Lower lobe of right lung (tissue), 2 donors: ENCODE data around the gene NR3C1. TPM values are rescaled to one million over a fixed set of nuclear protein-coding genes. Genes with fewer than 3 reads are reported as not detected.

Experiments used
- ATAC-seq, 2 donors: fragments of 200-7000 bp; cut with Tn5 transposase; one replicate each; pipeline ENCODE4 v1.9.1; 2020 to 2022; ENCODE audit warnings: mild to moderate bottlenecking in 2 of 2, moderate library complexity in 2 of 2
- DNase-seq: peaks from one replicate; pipeline ENCODE4 v3.0.0-alpha.2; 2020
- H3K27ac ChIP-seq: fragments of 200-600 bp; one replicate; pipeline ENCODE4 v1.8.0; 2022
- H3K27me3 ChIP-seq: fragments of 200-600 bp; one replicate; pipeline ENCODE4 v1.8.0; 2022; ENCODE audit warnings: low read depth
- H3K36me3 ChIP-seq: fragments of 200-600 bp; one replicate; pipeline ENCODE4 v1.8.0; 2022; ENCODE audit warnings: mild to moderate bottlenecking
- H3K4me1 ChIP-seq: fragments of 200-600 bp; one replicate; pipeline ENCODE4 v1.8.0; 2022
- H3K4me3 ChIP-seq: fragments of 200-600 bp; one replicate; pipeline ENCODE4 v1.8.0; 2022; ENCODE audit warnings: mild to moderate bottlenecking
- H3K9me3 ChIP-seq: fragments of 200-600 bp; one replicate; pipeline ENCODE4 v1.8.0; 2022
- CTCF ChIP-seq: fragments of 200-600 bp; IDR thresholded peaks from one replicate; pipeline ENCODE4 v1.8.0; 2022; ENCODE audit warnings: antibody characterized with exemption, mild to moderate bottlenecking
- intact Hi-C: fragments of 100-400 bp; cut with DNase I; formaldehyde crosslinking; loops from one replicate; pipeline ENCODE4 v1.11.0; 2022
- total RNA-seq: library from RNA; stranded (reverse); fragmentation: NEBNext Ultra II Directional; extraction: Animal tissue kit (Norgen Biotek cat#: 25700); gene quantifications from one replicate; pipeline ENCODE4 v1.2.1, GENCODE V29; 2021
- donor health status: DM: no; HTN: yes; CAD: no; lungs with severe emphysema.

The NR3C1 gene
- total RNA-seq, 1 donor from 2014 or later = 110 TPM

DNA sequence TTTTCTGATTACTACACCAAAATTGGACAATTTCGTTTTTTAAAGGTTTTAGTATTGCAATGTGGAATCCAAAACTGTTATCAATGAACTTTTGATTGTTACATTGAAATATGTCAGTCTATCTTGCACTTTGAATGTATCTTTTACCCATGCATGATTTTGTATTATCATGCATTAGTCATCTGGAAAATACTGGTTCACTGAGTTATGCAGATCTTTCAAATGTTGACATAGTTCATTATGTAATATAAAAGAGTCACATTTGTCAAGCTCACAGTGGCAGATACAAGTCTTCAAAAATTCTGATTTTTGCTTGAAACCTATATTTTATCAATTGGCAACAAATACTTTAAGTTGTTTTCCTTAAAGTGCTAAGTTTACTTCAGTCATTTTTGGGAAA, 85.2 kb downstream of the NR3C1 start:
- H3K27me3 ChIP-seq = no peaks in the 10 kb centered on the region
- DNase-seq (no peak), ATAC-seq (no peak)
- H3K27ac ChIP-seq = no peak overlapping the region
- H3K36me3 ChIP-seq = no peaks in the 10 kb centered on the region
- peaks cover 85% of the 10 kb centered on the region for H3K4me1 ChIP-seq
- intact Hi-C loops = no loop called here
- no peak overlapping the region for H3K4me3 ChIP-seq
- no peak for TF ChIP-seq CTCF
- H3K9me3 ChIP-seq = no peaks in the 10 kb centered on the region

DNA sequence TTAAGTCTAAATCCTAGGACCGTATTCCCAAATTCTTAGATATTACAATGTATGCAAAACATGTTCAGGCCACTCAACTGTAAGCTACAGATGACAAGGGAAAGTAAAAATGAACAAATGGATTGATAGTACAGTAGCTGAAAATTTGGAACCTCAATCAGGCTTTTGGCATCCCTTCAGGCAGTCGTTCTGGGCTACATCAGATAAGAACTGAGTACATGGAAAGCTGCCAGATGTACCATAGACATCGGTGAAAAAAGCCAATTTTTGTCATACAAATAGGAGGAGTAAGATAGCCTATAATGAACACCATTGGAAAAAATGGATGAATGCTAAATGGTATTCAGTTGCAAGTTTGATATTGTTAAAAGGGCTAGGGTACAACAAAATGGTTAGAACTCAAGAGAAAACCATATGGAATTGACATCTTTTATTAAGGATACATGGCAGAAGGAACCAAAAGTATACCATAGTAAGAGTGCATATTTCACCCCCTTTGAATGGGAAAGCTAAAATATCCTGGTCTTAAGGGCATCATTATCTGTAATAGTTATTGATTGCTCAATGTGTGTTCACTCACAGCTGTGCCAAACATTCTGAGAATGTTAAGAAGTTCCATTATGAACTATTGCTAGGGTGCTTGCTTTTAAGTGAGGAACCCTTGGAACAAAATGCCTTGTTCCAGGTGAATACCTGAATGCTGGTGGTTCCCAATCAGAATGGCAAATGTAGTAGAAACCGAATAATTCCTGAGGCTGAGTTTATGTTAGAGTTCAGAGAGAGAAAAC, 86.4 kb downstream of the NR3C1 start:
- no peaks in the 10 kb centered on the region for H3K27me3 ChIP-seq
- H3K9me3 ChIP-seq = no peaks in the 10 kb centered on the region
- ATAC-seq = peak; percentile 51 to 69
- peaks cover 75% of the 10 kb centered on the region for H3K4me1 ChIP-seq
- no peak overlapping the region for H3K27ac ChIP-seq
- intact Hi-C loops = no loop called here
- H3K4me3 ChIP-seq = no peak overlapping the region
- no peak for TF ChIP-seq CTCF
- H3K36me3 ChIP-seq = peaks cover 7% of the 10 kb centered on the region
- no peak for DNase-seq

GRCh38 chr5:143316337-143316736, 87.1 kb downstream of the NR3C1 start:
- DNase-seq (no peak), ATAC-seq (no peak)
- peaks cover 68% of the 10 kb centered on the region for H3K4me1 ChIP-seq
- H3K27me3 ChIP-seq = no peaks in the 10 kb centered on the region
- H3K27ac ChIP-seq = no peak overlapping the region
- intact Hi-C loops = no loop called here
- peaks cover 14% of the 10 kb centered on the region for H3K36me3 ChIP-seq
- no peak overlapping the region for H3K4me3 ChIP-seq
- no peak for TF ChIP-seq CTCF
- no peaks in the 10 kb centered on the region for H3K9me3 ChIP-seq

DNA sequence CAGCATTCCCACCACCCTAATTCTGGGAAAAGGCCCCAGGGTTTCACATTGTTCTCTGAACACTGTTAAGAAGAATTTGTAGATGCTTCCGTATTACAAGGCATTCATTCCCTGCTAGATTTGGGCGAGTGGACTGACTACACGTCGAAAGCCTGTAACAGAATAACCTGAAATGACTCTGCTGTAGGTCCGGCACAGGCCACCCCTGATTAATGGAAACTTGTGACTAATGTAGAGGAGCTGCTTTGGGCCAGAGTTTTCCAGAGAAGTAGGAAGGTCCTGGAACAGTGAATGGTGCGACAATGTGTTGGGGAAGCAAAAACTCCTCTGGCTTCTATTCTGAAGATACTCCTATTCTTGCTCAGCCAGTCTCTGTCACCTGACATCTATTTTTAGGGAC, 87.6 kb downstream of the NR3C1 start:
- Histone ChIP-seq H3K36me3 (peaks cover 18% of the 10 kb centered on the region), H3K4me3 (no peak overlapping the region), H3K4me1 (peaks cover 68% of the 10 kb centered on the region), H3K27me3 (no peaks in the 10 kb centered on the region), H3K27ac (no peak overlapping the region), H3K9me3 (no peaks in the 10 kb centered on the region)
- DNase-seq = no peak
- no peak for TF ChIP-seq CTCF
- intact Hi-C loops = no loop called here
- ATAC-seq = no peak

- TF ChIP-seq CTCF = no peak
- Histone ChIP-seq H3K9me3 (no peaks in the 10 kb centered on the region), H3K36me3 (peaks cover 24% of the 10 kb centered on the region), H3K4me3 (no peak overlapping the region), H3K27ac (no peak overlapping the region), H3K27me3 (no peaks in the 10 kb centered on the region), H3K4me1 (peaks cover 65% of the 10 kb centered on the region)
- ATAC-seq (no peak), DNase-seq (no peak)
- intact Hi-C loops = no loop called here
Observed at GRCh38 chr5:143315214-143315613, 88.3 kb downstream of the NR3C1 start.
